Fibroblast of lung (primary cell): ENCODE data around the gene RSKR. TPM values are rescaled to one million over a fixed set of nuclear protein-coding genes. Genes with fewer than 3 reads are reported as not detected.

Source experiments
- DNase-seq, 2 donors: peaks; one replicate each; pipeline versions ENCODE4 v3.0.0 to v3.0.0-alpha.2; 2010; ENCODE audit warnings: low read depth in 2 of 2
- H2AFZ ChIP-seq: 2 replicates; pipeline ENCODE4 v1.5.1; 2012; ENCODE audit warnings: low read length, control low read depth, inconsistent platforms
- H3K27ac ChIP-seq: 2 replicates; pipeline ENCODE4 v1.5.1; 2011; ENCODE audit warnings: low read length, control low read depth; ENCODE audit not compliant: insufficient read depth
- H3K27me3 ChIP-seq: 2 replicates; pipeline ENCODE4 v1.5.1; 2011; ENCODE audit warnings: mild to moderate bottlenecking, low read length; ENCODE audit not compliant: control insufficient read depth, insufficient read depth
- H3K36me3 ChIP-seq: 2 replicates; pipeline ENCODE4 v1.5.1; 2011; ENCODE audit warnings: low read length; ENCODE audit not compliant: control insufficient read depth, insufficient read depth
- H3K4me1 ChIP-seq: 2 replicates; pipeline ENCODE4 v1.5.1; 2011; ENCODE audit warnings: low read length; ENCODE audit not compliant: control insufficient read depth, insufficient read depth; ENCODE audit errors: extremely low read depth
- H3K4me2 ChIP-seq: 2 replicates; pipeline ENCODE4 v1.5.1; 2011; ENCODE audit warnings: low read length, control low read depth; ENCODE audit not compliant: insufficient read depth; ENCODE audit errors: extremely low read depth
- H3K4me3 ChIP-seq, 4 experiments: fragments of 200-600 bp in 1 of 4; sonication (generic) in 1 of 4; replicated peaks in 1 of 4; 2 replicates each; pipeline ENCODE4 v1.5.1; 2011 to 2016; ENCODE audit warnings: low read length in 4 of 4, low read depth in 3 of 4, mild to moderate bottlenecking in 3 of 4, control low read depth in 2 of 4, inconsistent platforms in 1 of 4, mixed read lengths in 1 of 4; ENCODE audit not compliant: insufficient read depth in 1 of 4; ENCODE audit errors: control extremely low read depth in 1 of 4
- H3K79me2 ChIP-seq: 2 replicates; pipeline ENCODE4 v1.5.1; 2012; ENCODE audit warnings: mild to moderate bottlenecking, low read length, inconsistent platforms; ENCODE audit not compliant: control insufficient read depth, insufficient read depth
- H3K9ac ChIP-seq: 2 replicates; pipeline ENCODE4 v1.5.1; 2011; ENCODE audit warnings: mild to moderate bottlenecking, low read length, control low read depth; ENCODE audit not compliant: insufficient read depth
- H3K9me3 ChIP-seq: 2 replicates; pipeline ENCODE4 v1.5.1; 2012; ENCODE audit warnings: low read depth, low read length; ENCODE audit not compliant: control insufficient read depth, insufficient read depth
- H4K20me1 ChIP-seq: 2 replicates; pipeline ENCODE4 v1.5.1; 2011; ENCODE audit warnings: low read length; ENCODE audit not compliant: control insufficient read depth, insufficient read depth; ENCODE audit errors: extremely low read depth
- EZH2 ChIP-seq: IDR thresholded peaks from 2 replicates; pipeline ENCODE4 v1.5.1; 2012; ENCODE audit warnings: low read length, control low read depth, mild to moderate bottlenecking; ENCODE audit errors: missing control alignments
- polyA plus RNA-seq, 2 donors: library from polyadenylated mRNA; depleted of rRNA in 1 of 2; stranded (reverse) in 1 of 2; unstranded in 1 of 2; fragments of >200 nt; gene quantifications; 2 replicates each; pipeline ENCODE4 v1.2.1, GENCODE V29; 2011 to 2012; ENCODE audit warnings: missing spikeins in 1 of 2
- total RNA-seq: library from RNA; depleted of rRNA; stranded (reverse); fragments of >200 nt; gene quantifications from 2 replicates; pipeline ENCODE4 v1.2.1, GENCODE V29; 2014
- TF ChIP-seq, protein P1 (sequence below), 2 donors: IDR thresholded peaks in 1 of 2; conservative IDR thresholded peaks in 1 of 2; 1 replicate in 1 of 2; 2 replicates in 1 of 2; pipeline ENCODE4 v1.5.1; 2011 to 2012; ENCODE audit warnings: low read length in 2 of 2, control low read depth in 1 of 2, inconsistent platforms in 1 of 2, low read depth in 1 of 2, mild to moderate bottlenecking in 1 of 2

Gene RSKR
- total and polyA plus RNA-seq, 2 donors (not counting 1 experiment from before 2014, with no cell fraction given): 1.8 to 3.8 TPM

DNA sequence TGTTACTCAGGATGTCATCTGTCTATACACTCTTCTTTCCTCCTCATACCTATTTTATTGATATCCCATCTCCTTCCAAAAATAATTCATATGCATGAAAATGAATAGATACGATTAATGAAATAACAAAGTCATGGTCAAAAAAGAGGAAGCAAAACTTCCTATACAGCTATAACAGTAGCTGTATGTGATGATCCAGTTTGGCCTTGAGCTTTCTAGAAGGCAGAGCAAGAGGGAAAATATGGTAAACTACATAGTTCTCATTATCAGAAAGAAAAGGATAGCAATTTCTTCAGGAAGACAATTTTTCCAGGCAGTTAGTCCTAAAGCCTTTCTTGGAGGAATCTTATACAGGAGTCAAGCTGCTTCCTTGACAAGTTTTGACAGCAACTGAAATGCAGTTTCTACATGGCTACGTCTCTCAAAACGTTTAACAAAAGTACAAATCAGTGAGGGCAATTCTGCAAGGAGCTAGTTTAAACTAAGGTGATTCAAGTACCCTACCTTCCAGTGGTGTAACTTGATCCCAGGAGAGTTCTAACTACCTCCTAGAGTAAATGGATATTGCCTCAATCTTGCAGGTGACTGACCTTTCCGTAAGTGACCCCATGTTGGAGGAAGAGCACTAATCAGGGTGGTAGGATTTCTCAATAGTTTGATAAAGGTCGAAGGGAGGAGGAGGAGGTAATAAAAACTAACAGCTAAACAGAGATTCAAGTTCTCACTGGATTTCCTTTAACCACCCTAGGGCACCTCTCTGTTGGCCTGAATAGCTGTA is 16.2 kb downstream of the RSKR start:
- peaks cover 16% of the 10 kb centered on the region for H3K79me2 ChIP-seq
- no peak for DNase-seq
- no peak overlapping the region for H2AFZ ChIP-seq
- peak overlapping the region; percentile 94 for H3K27ac ChIP-seq
- no peaks in the 10 kb centered on the region for H4K20me1 ChIP-seq
- no peaks in the 10 kb centered on the region for H3K9me3 ChIP-seq
- no peak overlapping the region for H3K9ac ChIP-seq
- peak overlapping the region; percentile 62 to 94 (median 86) for H3K4me3 ChIP-seq
- TF ChIP-seq, protein P1, sequence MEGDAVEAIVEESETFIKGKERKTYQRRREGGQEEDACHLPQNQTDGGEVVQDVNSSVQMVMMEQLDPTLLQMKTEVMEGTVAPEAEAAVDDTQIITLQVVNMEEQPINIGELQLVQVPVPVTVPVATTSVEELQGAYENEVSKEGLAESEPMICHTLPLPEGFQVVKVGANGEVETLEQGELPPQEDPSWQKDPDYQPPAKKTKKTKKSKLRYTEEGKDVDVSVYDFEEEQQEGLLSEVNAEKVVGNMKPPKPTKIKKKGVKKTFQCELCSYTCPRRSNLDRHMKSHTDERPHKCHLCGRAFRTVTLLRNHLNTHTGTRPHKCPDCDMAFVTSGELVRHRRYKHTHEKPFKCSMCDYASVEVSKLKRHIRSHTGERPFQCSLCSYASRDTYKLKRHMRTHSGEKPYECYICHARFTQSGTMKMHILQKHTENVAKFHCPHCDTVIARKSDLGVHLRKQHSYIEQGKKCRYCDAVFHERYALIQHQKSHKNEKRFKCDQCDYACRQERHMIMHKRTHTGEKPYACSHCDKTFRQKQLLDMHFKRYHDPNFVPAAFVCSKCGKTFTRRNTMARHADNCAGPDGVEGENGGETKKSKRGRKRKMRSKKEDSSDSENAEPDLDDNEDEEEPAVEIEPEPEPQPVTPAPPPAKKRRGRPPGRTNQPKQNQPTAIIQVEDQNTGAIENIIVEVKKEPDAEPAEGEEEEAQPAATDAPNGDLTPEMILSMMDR (conservative IDR thresholded peaks at IDR 0.05 in 1 of 2, IDR thresholded peaks at IDR 0.05 in 1 of 2; ENCODE audit: low read depth in 1 of 2, low read length in 2 of 2): no peak
- no peak for TF ChIP-seq EZH2
- H3K4me2 ChIP-seq: peak overlapping the region; percentile 98
- no peaks in the 10 kb centered on the region for H3K36me3 ChIP-seq
- peaks cover 6% of the 10 kb centered on the region for H3K4me1 ChIP-seq
- H3K27me3 ChIP-seq: no peaks in the 10 kb centered on the region

DNA sequence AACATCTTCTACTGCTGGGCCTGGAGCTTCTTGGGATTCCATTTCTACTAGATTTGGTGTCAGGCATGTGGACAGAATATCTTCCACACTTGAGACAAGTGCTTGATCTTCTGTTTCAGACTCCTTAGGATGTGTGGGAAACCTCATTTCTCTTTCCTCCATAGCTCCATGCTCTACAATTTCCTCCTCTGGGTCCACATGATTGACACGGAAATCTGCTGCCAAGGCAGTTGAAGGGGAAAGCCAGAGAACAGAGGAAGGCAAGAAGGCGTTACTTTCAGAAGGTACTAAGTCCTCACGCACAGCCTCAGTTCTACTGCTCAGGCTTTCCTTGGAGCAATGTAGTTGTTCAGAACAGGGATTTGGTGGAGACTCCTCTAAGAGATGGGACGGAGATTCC is 21.7 kb downstream of the RSKR start:
- no peak overlapping the region for H2AFZ ChIP-seq
- H4K20me1 ChIP-seq: no peaks in the 10 kb centered on the region
- TF ChIP-seq, protein P1 (conservative IDR thresholded peaks at IDR 0.05 in 1 of 2, IDR thresholded peaks at IDR 0.05 in 1 of 2; ENCODE audit: low read depth in 1 of 2, low read length in 2 of 2): no peak
- TF ChIP-seq EZH2: no peak
- no peak overlapping the region for H3K4me2 ChIP-seq
- peaks cover 14% of the 10 kb centered on the region for H3K36me3 ChIP-seq
- H3K4me1 ChIP-seq: no peaks in the 10 kb centered on the region
- H3K27ac ChIP-seq: no peak overlapping the region
- H3K79me2 ChIP-seq: peaks cover 1% of the 10 kb centered on the region
- H3K27me3 ChIP-seq: no peaks in the 10 kb centered on the region
- H3K4me3 ChIP-seq: no peak overlapping the region
- no peak for DNase-seq
- no peaks in the 10 kb centered on the region for H3K9me3 ChIP-seq
- H3K9ac ChIP-seq: no peak overlapping the region

GRCh38 chr17:28585851-28586250 is 28.1 kb downstream of the RSKR start:
- DNase-seq: no peak
- Histone ChIP-seq H2AFZ (no peak overlapping the region), H3K27ac (no peak overlapping the region), H4K20me1 (no peaks in the 10 kb centered on the region), H3K9me3 (no peaks in the 10 kb centered on the region), H3K79me2 (no peaks in the 10 kb centered on the region), H3K4me1 (no peaks in the 10 kb centered on the region), H3K27me3 (no peaks in the 10 kb centered on the region), H3K9ac (no peak overlapping the region), H3K36me3 (peaks cover 30% of the 10 kb centered on the region), H3K4me3 (no peak overlapping the region), H3K4me2 (no peak overlapping the region)
- no peak for TF ChIP-seq EZH2
- TF ChIP-seq, protein P1 (conservative IDR thresholded peaks at IDR 0.05 in 1 of 2, IDR thresholded peaks at IDR 0.05 in 1 of 2; ENCODE audit: low read depth in 1 of 2, low read length in 2 of 2): no peak
